ENCODE data around the gene NFATC2. TPM values are rescaled to one million over a fixed set of nuclear protein-coding genes. Genes with fewer than 3 reads are reported as not detected.

The NFATC2 gene
- total and polyA plus RNA-seq, 8 donors: 5.3 to 12.3 (median 8.5) TPM

DNA sequence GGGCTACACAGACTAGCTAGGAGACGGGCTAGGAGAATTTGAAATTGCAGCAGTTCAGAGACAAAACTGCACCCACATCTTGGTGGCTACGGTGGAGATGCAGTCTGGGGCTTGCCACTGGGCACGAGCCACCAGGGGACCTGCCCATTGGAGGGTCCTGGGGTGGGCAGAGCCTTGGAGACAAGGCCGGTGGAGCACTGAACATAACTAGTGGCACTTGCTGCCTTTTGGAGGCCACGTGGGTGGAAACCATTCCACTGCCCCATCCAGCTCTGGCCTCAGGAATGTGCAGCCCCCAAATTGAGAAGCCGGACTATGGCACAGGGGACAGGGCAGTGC lies 113.4 kb downstream of the NFATC2 start:
- Histone ChIP-seq H3K4me1 (peaks cover 0 to 5% of the 10 kb centered on the region in 2 donors), H3K9me3 (no peaks in the 10 kb centered on the region), H3K27me3 (no peaks in the 10 kb centered on the region), H3K27ac (no peak overlapping the region), H3K4me3 (no peak overlapping the region), H3K36me3 (peaks cover 0 to 5% of the 10 kb centered on the region in 2 donors)
- DNase-seq (peak in 1 of 4 donors; percentile 5), ATAC-seq (no peak)
- intact Hi-C loops (cut with DNase I): no loop called here
- TF ChIP-seq CTCF (IDR thresholded peaks at IDR 0.05): no peak

DNA sequence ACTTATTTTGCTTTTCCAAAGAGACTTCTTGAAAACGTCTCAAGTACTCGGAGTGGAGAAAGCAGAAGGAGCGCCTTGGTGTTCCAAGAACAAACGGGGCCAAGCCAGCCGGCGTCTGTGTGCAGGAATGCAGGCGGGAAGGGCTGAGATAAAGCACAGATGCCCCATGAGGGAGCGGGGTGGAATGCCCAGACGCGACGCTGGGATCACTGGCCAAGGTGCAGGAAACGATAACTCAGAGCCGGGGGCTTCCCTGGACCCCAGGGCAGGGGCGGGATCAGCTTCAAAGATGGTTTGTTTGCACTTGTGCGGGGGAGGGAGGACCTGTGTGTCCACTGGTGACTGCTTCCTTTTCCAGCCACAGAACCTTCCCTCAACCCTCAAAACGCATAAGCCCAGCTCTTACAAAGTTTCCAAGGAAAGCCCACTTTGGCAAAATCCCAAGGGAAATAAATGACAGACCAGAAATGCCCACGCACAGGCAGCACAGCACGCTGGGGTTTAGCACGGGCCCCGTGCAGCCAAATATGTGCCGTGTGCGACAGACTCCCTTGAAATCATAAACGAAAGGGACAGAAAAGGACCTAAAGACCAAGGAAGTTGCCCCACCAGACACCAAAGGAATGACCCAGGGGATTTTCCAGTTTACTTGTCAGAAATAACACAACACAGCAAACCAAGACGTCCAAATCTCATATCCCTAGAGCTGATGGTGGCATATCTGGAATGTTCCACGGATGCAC lies 113.9 kb downstream of the NFATC2 start:
- H3K9me3 ChIP-seq: no peaks in the 10 kb centered on the region
- peaks cover 0 to 5% of the 10 kb centered on the region in 2 donors for H3K4me1 ChIP-seq
- no peak overlapping the region for H3K27ac ChIP-seq
- H3K4me3 ChIP-seq: no peak overlapping the region
- no peaks in the 10 kb centered on the region for H3K27me3 ChIP-seq
- DNase-seq (peak in 2 of 4 donors; percentile 31 to 69), ATAC-seq (peak; percentile 78)
- intact Hi-C loops (cut with DNase I): no loop called here
- TF ChIP-seq CTCF (IDR thresholded peaks at IDR 0.05): no peak
- H3K36me3 ChIP-seq: peaks cover 0 to 5% of the 10 kb centered on the region in 2 donors

- no peak overlapping the region for H3K4me3 ChIP-seq
- no peak overlapping the region for H3K27ac ChIP-seq
- intact Hi-C loops (cut with DNase I): no loop called here
- TF ChIP-seq CTCF (IDR thresholded peaks at IDR 0.05): no peak
- H3K36me3 ChIP-seq: peaks cover 0 to 5% of the 10 kb centered on the region in 2 donors
- peaks cover 0 to 5% of the 10 kb centered on the region in 2 donors for H3K4me1 ChIP-seq
- peak in 1 of 4 donors; percentile 11 for DNase-seq
- H3K9me3 ChIP-seq: no peaks in the 10 kb centered on the region
- ATAC-seq: no peak
- H3K27me3 ChIP-seq: no peaks in the 10 kb centered on the region
Measured at GRCh38 chr20:51427651-51428291, 114.7 kb downstream of the NFATC2 start.

DNA sequence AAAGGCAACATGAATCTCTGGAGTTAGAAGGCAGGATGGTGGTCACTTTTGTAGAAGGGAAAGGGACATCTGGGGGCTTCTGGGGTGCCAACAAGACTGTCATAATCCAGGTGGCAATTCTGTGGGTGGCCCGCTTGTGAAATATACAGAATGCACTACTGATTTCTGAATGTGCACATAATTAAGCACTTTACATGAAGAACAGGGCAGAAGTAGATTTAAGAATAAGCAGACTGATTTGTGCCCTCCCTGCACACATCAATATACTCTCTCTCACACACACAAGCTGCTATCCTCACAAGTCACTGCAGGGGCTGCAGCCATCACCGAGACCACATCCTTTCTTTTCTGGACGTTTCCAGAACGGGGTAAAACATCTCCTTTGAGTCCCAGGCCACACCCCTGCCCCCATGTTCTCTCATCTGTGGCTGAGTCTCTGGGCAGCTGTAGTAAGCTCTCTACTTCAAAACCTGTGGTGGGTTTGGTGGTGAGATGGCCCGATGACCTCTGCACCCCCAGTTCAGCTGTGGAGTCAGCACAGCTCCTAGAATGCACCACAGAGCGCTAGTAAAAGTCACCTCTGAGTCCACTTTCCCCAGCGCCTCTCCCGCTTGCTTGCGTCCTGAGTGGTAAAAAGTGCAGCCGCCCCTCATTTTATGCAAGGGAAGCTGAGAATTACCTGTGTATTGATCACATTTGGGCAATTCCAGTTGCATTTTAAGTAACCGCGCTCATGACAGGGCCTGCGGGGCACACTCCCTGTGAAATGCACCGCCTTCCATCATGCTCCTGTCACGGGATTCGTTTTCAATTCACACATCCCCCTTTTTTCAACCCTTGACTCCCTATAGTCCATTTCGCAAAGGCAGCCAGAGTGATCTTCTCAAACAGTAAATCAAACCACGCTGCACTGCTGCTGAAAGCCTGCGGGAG lies 115.5 kb downstream of the NFATC2 start:
- H3K9me3 ChIP-seq: no peaks in the 10 kb centered on the region
- H3K4me1 ChIP-seq: peaks cover 0 to 5% of the 10 kb centered on the region in 2 donors
- no peaks in the 10 kb centered on the region for H3K27me3 ChIP-seq
- intact Hi-C loops (cut with DNase I): no loop called here
- ATAC-seq (no peak), DNase-seq (no peak)
- no peaks in the 10 kb centered on the region for H3K36me3 ChIP-seq
- TF ChIP-seq CTCF (IDR thresholded peaks at IDR 0.05): no peak
- no peak overlapping the region for H3K4me3 ChIP-seq
- H3K27ac ChIP-seq: no peak overlapping the region

Measured in left lung (tissue), 10 donors.